Fibroblast of lung (primary cell): Measurements from ENCODE around the gene COMP. TPM values are rescaled to one million over a fixed set of nuclear protein-coding genes. Genes with fewer than 3 reads are reported as not detected.

ENCODE experiments used
- DNase-seq, 2 donors: peaks; one replicate each; pipeline versions ENCODE4 v3.0.0 to v3.0.0-alpha.2; 2010; ENCODE audit warnings: low read depth in 2 of 2
- H2AFZ ChIP-seq: 2 replicates; pipeline ENCODE4 v1.5.1; 2012; ENCODE audit warnings: low read length, control low read depth, inconsistent platforms
- H3K27ac ChIP-seq: 2 replicates; pipeline ENCODE4 v1.5.1; 2011; ENCODE audit warnings: low read length, control low read depth; ENCODE audit not compliant: insufficient read depth
- H3K27me3 ChIP-seq: 2 replicates; pipeline ENCODE4 v1.5.1; 2011; ENCODE audit warnings: mild to moderate bottlenecking, low read length; ENCODE audit not compliant: control insufficient read depth, insufficient read depth
- H3K36me3 ChIP-seq: 2 replicates; pipeline ENCODE4 v1.5.1; 2011; ENCODE audit warnings: low read length; ENCODE audit not compliant: control insufficient read depth, insufficient read depth
- H3K4me1 ChIP-seq: 2 replicates; pipeline ENCODE4 v1.5.1; 2011; ENCODE audit warnings: low read length; ENCODE audit not compliant: control insufficient read depth, insufficient read depth; ENCODE audit errors: extremely low read depth
- H3K4me2 ChIP-seq: 2 replicates; pipeline ENCODE4 v1.5.1; 2011; ENCODE audit warnings: low read length, control low read depth; ENCODE audit not compliant: insufficient read depth; ENCODE audit errors: extremely low read depth
- H3K4me3 ChIP-seq, 4 experiments: fragments of 200-600 bp in 1 of 4; sonication (generic) in 1 of 4; replicated peaks in 1 of 4; 2 replicates each; pipeline ENCODE4 v1.5.1; 2011 to 2016; ENCODE audit warnings: low read length in 4 of 4, low read depth in 3 of 4, mild to moderate bottlenecking in 3 of 4, control low read depth in 2 of 4, inconsistent platforms in 1 of 4, mixed read lengths in 1 of 4; ENCODE audit not compliant: insufficient read depth in 1 of 4; ENCODE audit errors: control extremely low read depth in 1 of 4
- H3K79me2 ChIP-seq: 2 replicates; pipeline ENCODE4 v1.5.1; 2012; ENCODE audit warnings: mild to moderate bottlenecking, low read length, inconsistent platforms; ENCODE audit not compliant: control insufficient read depth, insufficient read depth
- H3K9ac ChIP-seq: 2 replicates; pipeline ENCODE4 v1.5.1; 2011; ENCODE audit warnings: mild to moderate bottlenecking, low read length, control low read depth; ENCODE audit not compliant: insufficient read depth
- H3K9me3 ChIP-seq: 2 replicates; pipeline ENCODE4 v1.5.1; 2012; ENCODE audit warnings: low read depth, low read length; ENCODE audit not compliant: control insufficient read depth, insufficient read depth
- H4K20me1 ChIP-seq: 2 replicates; pipeline ENCODE4 v1.5.1; 2011; ENCODE audit warnings: low read length; ENCODE audit not compliant: control insufficient read depth, insufficient read depth; ENCODE audit errors: extremely low read depth
- EZH2 ChIP-seq: IDR thresholded peaks from 2 replicates; pipeline ENCODE4 v1.5.1; 2012; ENCODE audit warnings: low read length, control low read depth, mild to moderate bottlenecking; ENCODE audit errors: missing control alignments
- polyA plus RNA-seq, 2 donors: library from polyadenylated mRNA; depleted of rRNA in 1 of 2; stranded (reverse) in 1 of 2; unstranded in 1 of 2; fragments of >200 nt; gene quantifications; 2 replicates each; pipeline ENCODE4 v1.2.1, GENCODE V29; 2011 to 2012; ENCODE audit warnings: missing spikeins in 1 of 2
- total RNA-seq: library from RNA; depleted of rRNA; stranded (reverse); fragments of >200 nt; gene quantifications from 2 replicates; pipeline ENCODE4 v1.2.1, GENCODE V29; 2014
- TF ChIP-seq, protein P1 (sequence below), 2 donors: IDR thresholded peaks in 1 of 2; conservative IDR thresholded peaks in 1 of 2; 1 replicate in 1 of 2; 2 replicates in 1 of 2; pipeline ENCODE4 v1.5.1; 2011 to 2012; ENCODE audit warnings: low read length in 2 of 2, control low read depth in 1 of 2, inconsistent platforms in 1 of 2, low read depth in 1 of 2, mild to moderate bottlenecking in 1 of 2

COMP gene
- total and polyA plus RNA-seq, 2 donors (not counting 1 experiment from before 2014, with no cell fraction given) = 0.05 to 0.17 TPM

- Histone ChIP-seq H4K20me1 (no peaks in the 10 kb centered on the region), H3K9ac (no peak overlapping the region), H3K79me2 (no peaks in the 10 kb centered on the region), H3K9me3 (no peaks in the 10 kb centered on the region), H3K27ac (no peak overlapping the region), H3K4me2 (no peak overlapping the region), H3K27me3 (no peaks in the 10 kb centered on the region), H3K4me1 (peaks cover 6% of the 10 kb centered on the region), H2AFZ (no peak overlapping the region), H3K36me3 (no peaks in the 10 kb centered on the region), H3K4me3 (no peak overlapping the region)
- TF ChIP-seq, protein P1, sequence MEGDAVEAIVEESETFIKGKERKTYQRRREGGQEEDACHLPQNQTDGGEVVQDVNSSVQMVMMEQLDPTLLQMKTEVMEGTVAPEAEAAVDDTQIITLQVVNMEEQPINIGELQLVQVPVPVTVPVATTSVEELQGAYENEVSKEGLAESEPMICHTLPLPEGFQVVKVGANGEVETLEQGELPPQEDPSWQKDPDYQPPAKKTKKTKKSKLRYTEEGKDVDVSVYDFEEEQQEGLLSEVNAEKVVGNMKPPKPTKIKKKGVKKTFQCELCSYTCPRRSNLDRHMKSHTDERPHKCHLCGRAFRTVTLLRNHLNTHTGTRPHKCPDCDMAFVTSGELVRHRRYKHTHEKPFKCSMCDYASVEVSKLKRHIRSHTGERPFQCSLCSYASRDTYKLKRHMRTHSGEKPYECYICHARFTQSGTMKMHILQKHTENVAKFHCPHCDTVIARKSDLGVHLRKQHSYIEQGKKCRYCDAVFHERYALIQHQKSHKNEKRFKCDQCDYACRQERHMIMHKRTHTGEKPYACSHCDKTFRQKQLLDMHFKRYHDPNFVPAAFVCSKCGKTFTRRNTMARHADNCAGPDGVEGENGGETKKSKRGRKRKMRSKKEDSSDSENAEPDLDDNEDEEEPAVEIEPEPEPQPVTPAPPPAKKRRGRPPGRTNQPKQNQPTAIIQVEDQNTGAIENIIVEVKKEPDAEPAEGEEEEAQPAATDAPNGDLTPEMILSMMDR (conservative IDR thresholded peaks at IDR 0.05 in 1 of 2, IDR thresholded peaks at IDR 0.05 in 1 of 2; ENCODE audit: low read depth in 1 of 2, low read length in 2 of 2) = no peak
- no peak for TF ChIP-seq EZH2
- DNase-seq = no peak
These were observed 22.9 kb downstream of the COMP start for GRCh38 chr19:18768046-18768771.

- H4K20me1 ChIP-seq = no peaks in the 10 kb centered on the region
- no peak overlapping the region for H3K27ac ChIP-seq
- H3K9ac ChIP-seq = no peak overlapping the region
- DNase-seq = no peak
- H3K27me3 ChIP-seq = no peaks in the 10 kb centered on the region
- no peak overlapping the region for H3K4me2 ChIP-seq
- peaks cover 6% of the 10 kb centered on the region for H3K4me1 ChIP-seq
- no peaks in the 10 kb centered on the region for H3K79me2 ChIP-seq
- no peak overlapping the region for H2AFZ ChIP-seq
- H3K9me3 ChIP-seq = no peaks in the 10 kb centered on the region
- no peaks in the 10 kb centered on the region for H3K36me3 ChIP-seq
- H3K4me3 ChIP-seq = no peak overlapping the region
- TF ChIP-seq, protein P1 (conservative IDR thresholded peaks at IDR 0.05 in 1 of 2, IDR thresholded peaks at IDR 0.05 in 1 of 2; ENCODE audit: low read depth in 1 of 2, low read length in 2 of 2) = no peak
- no peak for TF ChIP-seq EZH2
These were observed 25.9 kb downstream of the COMP start for GRCh38 chr19:18765224-18765623.

GRCh38 chr19:18764591-18765051, 26.5 kb downstream of the COMP start:
- Histone ChIP-seq H3K36me3 (no peaks in the 10 kb centered on the region), H3K4me3 (no peak overlapping the region), H3K4me2 (no peak overlapping the region), H3K9ac (no peak overlapping the region), H3K27me3 (no peaks in the 10 kb centered on the region), H3K79me2 (no peaks in the 10 kb centered on the region), H3K4me1 (peaks cover 6% of the 10 kb centered on the region), H3K27ac (no peak overlapping the region), H2AFZ (no peak overlapping the region), H4K20me1 (no peaks in the 10 kb centered on the region), H3K9me3 (no peaks in the 10 kb centered on the region)
- TF ChIP-seq EZH2 = no peak
- TF ChIP-seq, protein P1 (conservative IDR thresholded peaks at IDR 0.05 in 1 of 2, IDR thresholded peaks at IDR 0.05 in 1 of 2; ENCODE audit: low read depth in 1 of 2, low read length in 2 of 2) = no peak
- DNase-seq = peak in 1 of 2 donors; percentile 37
